RWPE2 (cell line): Measurements from ENCODE around the gene TUBB4A.

Experiments
- ATAC-seq: fragments of 200-7000 bp; cut with Tn5 transposase; 3 replicates; pipeline ENCODE4 v1.9.1; 2021; ENCODE audit warnings: low read depth
- DNase-seq: peaks from one replicate; pipeline ENCODE4 v3.0.0-alpha.2; 2020; ENCODE audit warnings: low spot score
- H3K27ac ChIP-seq: fragments of 450-650 bp; 2 replicates; pipeline ENCODE4 v1.5.1; 2017; ENCODE audit warnings: mild to moderate bottlenecking; ENCODE audit not compliant: poor library complexity, severe bottlenecking
- H3K27me3 ChIP-seq: fragments of 250-450 bp; sonication (Bioruptor Pico); 2 replicates; pipeline ENCODE4 v1.5.1; 2021; ENCODE audit warnings: mild to moderate bottlenecking, moderate library complexity; ENCODE audit not compliant: insufficient read depth, poor library complexity, severe bottlenecking
- H3K36me3 ChIP-seq: fragments of 250-450 bp; sonication (Bioruptor Pico); 2 replicates; pipeline ENCODE4 v1.5.1; 2020; ENCODE audit warnings: low read depth, mild to moderate bottlenecking, moderate library complexity
- H3K4me1 ChIP-seq: fragments of 250-450 bp; sonication (Bioruptor Pico); 2 replicates; pipeline ENCODE4 v1.5.1; 2021; ENCODE audit warnings: mild to moderate bottlenecking, moderate library complexity; ENCODE audit not compliant: insufficient read depth, poor library complexity, severe bottlenecking
- H3K4me3 ChIP-seq: fragments of 250-450 bp; sonication (Bioruptor Pico); 2 replicates; pipeline ENCODE4 v1.5.1; 2021; ENCODE audit warnings: mild to moderate bottlenecking, moderate library complexity; ENCODE audit not compliant: severe bottlenecking
- H3K9me3 ChIP-seq: fragments of 250-450 bp; sonication (Bioruptor Pico); 2 replicates; pipeline ENCODE4 v1.5.1; 2021; ENCODE audit warnings: mild to moderate bottlenecking, moderate library complexity; ENCODE audit not compliant: severe bottlenecking
- TF ChIP-seq, protein P1 (sequence below): fragments of 450-650 bp; IDR thresholded peaks from one replicate; pipeline ENCODE4 v1.5.1; 2017; ENCODE audit warnings: mild to moderate bottlenecking, moderate library complexity; ENCODE audit not compliant: poor library complexity, severe bottlenecking

The TUBB4A gene

DNA sequence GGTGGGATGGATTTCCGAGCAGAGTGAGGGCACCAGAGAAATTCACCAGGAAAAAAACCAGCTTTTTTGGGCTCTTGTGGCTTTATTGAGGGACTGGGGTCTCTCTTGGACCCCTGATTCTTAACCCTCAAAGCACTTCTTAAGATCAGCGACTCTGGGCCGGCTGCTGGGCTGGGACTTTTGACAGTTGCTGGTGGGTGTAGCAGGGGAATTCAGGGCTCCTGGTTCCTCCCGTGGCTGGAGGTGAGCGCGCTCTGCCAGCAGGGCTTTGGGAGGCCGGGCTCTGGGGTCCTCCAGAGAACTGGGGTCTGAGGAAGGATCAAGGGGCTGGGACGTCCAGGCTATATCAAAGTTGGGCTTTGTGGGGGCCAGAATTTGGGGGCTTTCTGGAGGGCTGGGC lies 34.7 kb downstream of the TUBB4A start:
- no peak for ATAC-seq
- TF ChIP-seq, protein P1, sequence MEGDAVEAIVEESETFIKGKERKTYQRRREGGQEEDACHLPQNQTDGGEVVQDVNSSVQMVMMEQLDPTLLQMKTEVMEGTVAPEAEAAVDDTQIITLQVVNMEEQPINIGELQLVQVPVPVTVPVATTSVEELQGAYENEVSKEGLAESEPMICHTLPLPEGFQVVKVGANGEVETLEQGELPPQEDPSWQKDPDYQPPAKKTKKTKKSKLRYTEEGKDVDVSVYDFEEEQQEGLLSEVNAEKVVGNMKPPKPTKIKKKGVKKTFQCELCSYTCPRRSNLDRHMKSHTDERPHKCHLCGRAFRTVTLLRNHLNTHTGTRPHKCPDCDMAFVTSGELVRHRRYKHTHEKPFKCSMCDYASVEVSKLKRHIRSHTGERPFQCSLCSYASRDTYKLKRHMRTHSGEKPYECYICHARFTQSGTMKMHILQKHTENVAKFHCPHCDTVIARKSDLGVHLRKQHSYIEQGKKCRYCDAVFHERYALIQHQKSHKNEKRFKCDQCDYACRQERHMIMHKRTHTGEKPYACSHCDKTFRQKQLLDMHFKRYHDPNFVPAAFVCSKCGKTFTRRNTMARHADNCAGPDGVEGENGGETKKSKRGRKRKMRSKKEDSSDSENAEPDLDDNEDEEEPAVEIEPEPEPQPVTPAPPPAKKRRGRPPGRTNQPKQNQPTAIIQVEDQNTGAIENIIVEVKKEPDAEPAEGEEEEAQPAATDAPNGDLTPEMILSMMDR, result no peak
- Histone ChIP-seq H3K27ac (no peak overlapping the region), H3K9me3 (no peaks in the 10 kb centered on the region), H3K4me3 (no peak overlapping the region), H3K4me1 (no peaks in the 10 kb centered on the region), H3K27me3 (no peaks in the 10 kb centered on the region), H3K36me3 (no peaks in the 10 kb centered on the region)
- DNase-seq, result no peak

DNA sequence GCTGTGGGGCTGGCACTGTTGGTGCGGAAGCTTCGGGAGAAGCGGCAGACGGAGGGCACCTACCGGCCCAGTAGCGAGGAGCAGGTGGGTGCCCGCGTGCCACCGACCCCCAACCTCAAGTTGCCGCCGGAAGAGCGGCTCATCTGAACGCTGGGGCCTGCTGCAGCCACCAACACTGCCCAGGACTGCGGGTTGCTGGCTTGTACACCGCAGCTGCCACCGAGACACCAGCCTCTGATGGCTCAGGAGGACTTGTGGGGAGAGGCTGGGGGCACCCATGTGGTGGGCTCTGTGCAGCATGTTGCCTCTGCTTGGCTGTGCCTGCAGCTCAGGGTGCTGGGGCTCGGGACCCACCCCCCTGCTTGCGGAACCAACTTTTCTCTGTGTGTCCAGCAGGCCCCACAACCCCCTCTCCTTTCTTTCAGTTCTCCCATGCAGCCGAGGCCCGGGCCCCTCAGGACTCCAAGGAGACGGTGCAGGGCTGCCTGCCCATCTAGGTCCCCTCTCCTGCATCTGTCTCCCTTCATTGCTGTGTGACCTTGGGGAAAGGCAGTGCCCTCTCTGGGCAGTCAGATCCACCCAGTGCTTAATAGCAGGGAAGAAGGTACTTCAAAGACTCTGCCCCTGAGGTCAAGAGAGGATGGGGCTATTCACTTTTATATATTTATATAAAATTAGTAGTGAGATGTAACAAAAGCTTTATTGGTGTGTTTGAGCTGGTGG lies 35.4 kb downstream of the TUBB4A start:
- Histone ChIP-seq H3K9me3 (no peaks in the 10 kb centered on the region), H3K4me3 (no peak overlapping the region), H3K27ac (no peak overlapping the region), H3K36me3 (no peaks in the 10 kb centered on the region), H3K4me1 (no peaks in the 10 kb centered on the region), H3K27me3 (no peaks in the 10 kb centered on the region)
- DNase-seq (no peak), ATAC-seq (no peak)
- TF ChIP-seq, protein P1, result no peak

DNA sequence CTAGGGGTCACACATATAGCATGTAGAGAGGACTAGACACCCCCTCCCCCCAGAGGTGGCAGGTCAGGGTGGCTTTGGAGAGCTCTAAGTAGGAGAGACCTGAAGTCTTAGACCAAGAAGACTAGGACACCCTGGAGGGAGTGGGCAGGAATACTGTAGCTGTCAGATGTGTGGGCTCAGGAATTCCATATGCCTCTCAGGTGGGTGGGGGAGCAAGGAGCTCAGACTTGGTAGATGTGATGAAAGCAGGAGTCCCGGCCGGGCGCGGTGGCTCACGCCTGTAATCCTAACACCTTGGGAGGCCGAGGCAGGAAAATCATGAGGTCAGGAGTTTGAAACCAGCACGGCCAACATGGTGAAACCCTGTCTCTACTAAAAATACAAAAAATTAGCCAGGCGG lies 36.4 kb downstream of the TUBB4A start:
- H3K27ac ChIP-seq, result no peak overlapping the region
- TF ChIP-seq, protein P1, result no peak
- H3K27me3 ChIP-seq, result no peaks in the 10 kb centered on the region
- DNase-seq (no peak), ATAC-seq (no peak)
- H3K4me1 ChIP-seq, result no peaks in the 10 kb centered on the region
- H3K4me3 ChIP-seq, result no peak overlapping the region
- no peaks in the 10 kb centered on the region for H3K36me3 ChIP-seq
- no peaks in the 10 kb centered on the region for H3K9me3 ChIP-seq

DNA sequence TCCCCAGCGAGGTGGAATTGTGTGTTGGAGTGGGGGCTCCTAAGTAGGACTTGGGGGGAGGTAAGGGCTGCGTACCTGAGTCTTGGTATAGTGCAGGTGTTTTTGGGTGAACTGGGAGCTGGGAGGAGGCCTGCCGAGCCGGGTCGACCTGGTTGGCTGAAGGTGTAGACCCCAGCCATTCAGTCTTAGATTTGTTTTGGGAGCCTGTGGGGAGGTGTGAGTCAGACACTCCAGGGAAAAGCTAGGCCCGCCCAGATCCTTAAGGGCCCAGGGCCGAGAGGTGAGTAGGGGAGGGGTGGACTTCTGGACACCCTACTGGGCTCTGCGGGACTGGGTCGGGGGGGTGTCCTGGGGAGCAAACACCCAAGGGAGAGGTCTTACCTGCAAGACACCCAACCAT lies 37.1 kb downstream of the TUBB4A start:
- no peaks in the 10 kb centered on the region for H3K27me3 ChIP-seq
- no peaks in the 10 kb centered on the region for H3K9me3 ChIP-seq
- ATAC-seq (no peak), DNase-seq (no peak)
- peak overlapping the region; percentile 68 for H3K4me3 ChIP-seq
- no peak overlapping the region for H3K27ac ChIP-seq
- TF ChIP-seq, protein P1, result no peak
- no peaks in the 10 kb centered on the region for H3K4me1 ChIP-seq
- no peaks in the 10 kb centered on the region for H3K36me3 ChIP-seq

DNA sequence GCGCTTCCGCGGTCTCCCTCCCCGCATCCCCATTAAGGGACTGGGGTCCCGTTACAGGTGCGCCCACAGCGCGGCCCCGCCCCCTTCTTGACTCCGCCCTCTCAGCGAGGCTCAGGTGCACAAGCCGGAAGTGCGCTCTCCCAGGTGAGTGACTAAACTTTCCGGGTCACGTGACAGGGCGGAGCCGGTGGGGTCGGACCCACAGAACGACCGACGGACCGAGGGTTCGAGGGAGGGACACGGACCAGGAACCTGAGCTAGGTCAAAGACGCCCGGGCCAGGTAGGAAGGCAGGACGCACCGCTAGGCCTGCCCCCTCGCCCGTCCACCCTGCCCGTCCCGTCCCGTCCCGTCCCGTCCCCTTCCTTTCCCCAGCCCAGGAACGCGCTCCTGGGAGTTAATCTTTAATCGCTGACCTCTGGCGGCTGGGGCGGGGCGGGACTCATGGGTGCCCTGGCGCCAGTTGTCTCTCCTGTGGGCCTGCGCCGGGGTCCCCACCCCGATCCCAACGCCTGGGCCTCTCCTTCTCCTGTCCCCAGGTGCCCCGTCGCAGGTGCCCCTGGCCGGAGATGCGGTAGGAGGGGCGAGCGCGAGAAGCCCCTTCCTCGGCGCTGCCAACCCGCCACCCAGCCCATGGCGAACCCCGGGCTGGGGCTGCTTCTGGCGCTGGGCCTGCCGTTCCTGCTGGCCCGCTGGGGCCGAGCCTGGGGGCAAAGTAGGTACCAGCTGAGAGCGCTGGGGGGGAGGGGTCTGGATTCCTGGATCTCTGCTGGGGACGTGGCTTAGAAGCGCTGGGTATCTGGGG lies 37.8 kb downstream of the TUBB4A start, which contains the start of gene CRB3:
Gene CRB3 (plus strand): TSS at position 202 of the 804 bp plus-strand sequence. CDS start 431 bp downstream, at position 633.
- Histone ChIP-seq H3K4me3 (peak within 1 kb of the TSS; percentile 68), H3K27ac (no peak within 1 kb of the TSS), H3K4me1 (no peaks in the 10 kb centered on the region), H3K27me3 (no peaks in the 10 kb centered on the region), H3K36me3 (no peaks in the 10 kb centered on the region), H3K9me3 (no peaks in the 10 kb centered on the region)
- ATAC-seq (peak; percentile 26; the same call in 2 of the 3 replicates), DNase-seq (peak; percentile 85)
- TF ChIP-seq, protein P1, result no peak
